GM12878 (cell line): ENCODE data around the gene FAM219A. TPM values are rescaled to one million over a fixed set of nuclear protein-coding genes. Genes with fewer than 3 reads are reported as not detected.
"Not testable (repeated sequence)": the region's sequence is repeated elsewhere in the genome, so short reads cannot be mapped to it uniquely, and the experiment has no call there.

Source experiments
- ATAC-seq: fragments of 200-7000 bp; cut with Tn5 transposase; 3 replicates; pipeline ENCODE4 v1.9.1; 2020; ENCODE audit warnings: mild to moderate bottlenecking, moderate library complexity
- BruUV-seq: library from RNA; stranded (reverse); fragments of 400-500 nt; replicated peaks from 2 replicates; lab custom pipeline; 2021; lab: Mats Ljungman, UMichigan
- CTCF ChIA-PET: fragments of 300-600 bp; sonication (Branson Sonifier 250); formaldehyde crosslinking; extraction: SDS; loops from one replicate; lab custom pipeline; 2021; ENCODE audit warnings: inconsistent platforms; lab: Yijun Ruan, JAX
- POLR2A ChIA-PET: fragments of 350-600 bp; formaldehyde crosslinking; extraction: SDS; loops from one replicate; lab custom pipeline; 2021; ENCODE audit warnings: inconsistent platforms; lab: Charles Lee
- RAD21 ChIA-PET: fragments of 300-600 bp; sonication (Branson Sonifier 250); formaldehyde crosslinking; loops from one replicate; lab custom pipeline; 2023; ENCODE audit warnings: antibody characterized with exemption; ENCODE audit not compliant: unreplicated experiment; lab: Charles Lee
- SMC1A ChIA-PET: fragments of 300-600 bp; sonication (Branson Sonifier 250); formaldehyde crosslinking; loops from one replicate; lab custom pipeline; 2023; ENCODE audit not compliant: unreplicated experiment, uncharacterized antibody; lab: Charles Lee
- DNase-seq: peaks from one replicate; pipeline ENCODE4 v3.0.0-alpha.2; 2011; ENCODE audit warnings: low read depth, low spot score
- FAIRE-seq: peaks from 3 replicates; lab custom pipeline; 2011; peaks lifted over from hg19 to GRCh38; lab: Jason Lieb, UNC
- H2AFZ ChIP-seq: 2 replicates; pipeline ENCODE4 v1.6.0; 2011; ENCODE audit warnings: low read depth, low read length, control low read depth; ENCODE audit not compliant: control insufficient read depth
- H3K27ac ChIP-seq: 2 replicates; pipeline ENCODE4 v1.5.1; 2011; ENCODE audit warnings: control low read depth; ENCODE audit not compliant: control insufficient read depth, insufficient read depth
- H3K27me3 ChIP-seq, 2 experiments: replicated peaks in 1 of 2; 2 replicates each; pipeline versions ENCODE4 v1.6.0 to v1.6.1; 2011; ENCODE audit warnings: low read length in 1 of 2; ENCODE audit not compliant: control insufficient read depth in 2 of 2, insufficient read depth in 2 of 2
- H3K36me3 ChIP-seq, 2 experiments: 2 replicates each; pipeline ENCODE4 v1.5.1; 2011; ENCODE audit warnings: low read length in 1 of 2; ENCODE audit not compliant: control insufficient read depth in 2 of 2, insufficient read depth in 2 of 2
- H3K4me1 ChIP-seq: 2 replicates; pipeline ENCODE4 v1.6.1; 2011; ENCODE audit warnings: mild to moderate bottlenecking, low read length, moderate library complexity, mixed read lengths; ENCODE audit not compliant: control insufficient read depth, insufficient read depth
- H3K4me2 ChIP-seq: 2 replicates; pipeline ENCODE4 v1.6.0; 2011; ENCODE audit warnings: control low read depth; ENCODE audit not compliant: control insufficient read depth, insufficient read depth
- H3K4me3 ChIP-seq: fragments of 200-600 bp; sonication (generic); 2 replicates; pipeline ENCODE4 v1.5.1; 2016
- H3K79me2 ChIP-seq: 2 replicates; pipeline ENCODE4 v1.6.0; 2011; ENCODE audit warnings: low read length; ENCODE audit not compliant: control insufficient read depth, insufficient read depth
- H3K9ac ChIP-seq: 2 replicates; pipeline ENCODE4 v1.8.0; 2011; ENCODE audit warnings: low read length, control low read depth, mixed read lengths; ENCODE audit not compliant: control insufficient read depth, insufficient read depth
- H3K9me3 ChIP-seq: replicated peaks from 3 replicates; pipeline ENCODE4 v1.5.1; 2011; ENCODE audit warnings: mild to moderate bottlenecking, low read length; ENCODE audit not compliant: control insufficient read depth, insufficient read depth
- H4K20me1 ChIP-seq: 2 replicates; pipeline ENCODE4 v1.6.0; 2011; ENCODE audit not compliant: control insufficient read depth, insufficient read depth
- BMI1 ChIP-seq: fragments of 450-650 bp; IDR thresholded peaks from 2 replicates; pipeline ENCODE4 v1.6.1; 2016; ENCODE audit warnings: mild to moderate bottlenecking, moderate library complexity, borderline replicate concordance
- ELK1 ChIP-seq: IDR thresholded peaks from 2 replicates; pipeline ENCODE4 v1.6.1; 2012; ENCODE audit warnings: low read depth, low read length, improper control_type of control experiment
- KAT2A ChIP-seq: conservative IDR thresholded peaks from 2 replicates; pipeline ENCODE4 v1.6.1; 2011; ENCODE audit warnings: low read depth, low read length; ENCODE audit not compliant: control insufficient read depth
- POLR2AphosphoS5 ChIP-seq: IDR thresholded peaks from 2 replicates; pipeline ENCODE4 v1.6.1; 2011; ENCODE audit warnings: mild to moderate bottlenecking, low read length, inconsistent platforms
- RCOR1 ChIP-seq: conservative IDR thresholded peaks from 2 replicates; pipeline ENCODE4 v1.6.1; 2012; ENCODE audit warnings: low read depth, low read length, improper control_type of control experiment
- RELA ChIP-seq: fragments of 450-650 bp; IDR thresholded peaks from 2 replicates; pipeline ENCODE4 v1.8.0; 2014; ENCODE audit warnings: borderline replicate concordance; ENCODE audit not compliant: partially characterized antibody
- RELB ChIP-seq: fragments of 450-650 bp; IDR thresholded peaks from 2 replicates; pipeline ENCODE4 v1.6.1; 2017; ENCODE audit warnings: low read depth, mild to moderate bottlenecking, moderate library complexity
- TCF7 ChIP-seq: IDR thresholded peaks from 2 replicates; pipeline ENCODE4 v1.6.1; 2014; ENCODE audit warnings: antibody characterized with exemption, borderline replicate concordance
- ZSCAN29 ChIP-seq: fragments of 450-650 bp; IDR thresholded peaks from 2 replicates; pipeline ENCODE4 v1.6.1; 2017; ENCODE audit warnings: mild to moderate bottlenecking, moderate library complexity
- WGBS: methylation state at CpG from one replicate; pipeline ENCODE4 v1.1.6; 2016; ENCODE audit warnings: low lambda C conversion rate; ENCODE audit not compliant: insufficient replicate concordance, insufficient coverage; ENCODE audit errors: missing lambda C conversion rate; 5-methylcytosine and 5-hydroxymethylcytosine counted together
- in situ Hi-C: fragments of 300-500 bp; cut with MboI; formaldehyde crosslinking; loops from 9 replicates; pipeline ENCODE4 v1.14.3; 2018; ENCODE audit warnings: mixed read lengths
- intact Hi-C: fragments of 100-400 bp; cut with micrococcal nuclease; formaldehyde crosslinking; loops from one replicate; pipeline ENCODE4 v1.14.2; 2022; ENCODE audit not compliant: unreplicated experiment
- polyA plus RNA-seq, 11 experiments: library from polyadenylated mRNA; depleted of rRNA in 4 of 11; unstranded in 6 of 11; stranded (reverse) in 5 of 11; fragments of >200 nt; fragmentation: Nextera tagmentation in 4 of 11; fragmentation: Illumina TruSeq in 1 of 11; extraction: Ambion mirVana in 4 of 11; extraction: Trizol in 1 of 11; gene quantifications; 1 replicate in 1 of 11; 2 replicates in 10 of 11; pipeline versions ENCODE4 v1.2.1 to v1.2.3, GENCODE V29; 2011 to 2016; ENCODE audit warnings: inconsistent platforms in 2 of 11, missing spikeins in 2 of 11, low read depth in 1 of 11
- total RNA-seq, 4 experiments: library from RNA; depleted of rRNA in 3 of 4; stranded (reverse); fragments of >200 nt in 3 of 4; fragmentation: Illumina TruSeq in 1 of 4; extraction: Trizol in 1 of 4; gene quantifications; 2 replicates each; pipeline versions ENCODE4 v1.2.1 to v1.2.3, GENCODE V29; 2013 to 2021

FAM219A gene
- total and polyA plus RNA-seq, 10 of the 15 experiments (the other 5 are each of a cell fraction or from before 2014, with no cell fraction given): 0.11 to 2.0 (median 0.71) TPM

- Histone ChIP-seq H3K36me3 (no peaks in the 10 kb centered on the region), H3K79me2 (no peaks in the 10 kb centered on the region), H3K4me3 (no peak overlapping the region), H2AFZ (no peak overlapping the region), H3K9me3 (no peaks in the 10 kb centered on the region; the same call in 2 of the 3 replicates), H3K4me1 (no peaks in the 10 kb centered on the region), H3K9ac (no peak overlapping the region), H4K20me1 (no peaks in the 10 kb centered on the region), H3K4me2 (no peak overlapping the region), H3K27me3 (peaks cover 2 to 4% of the 10 kb centered on the region in 2 experiments; a peak in 3 of 4 replicates), H3K27ac (no peak overlapping the region)
- no peak for ATAC-seq
- no peak for FAIRE-seq
- RAD21 ChIA-PET: interaction anchor here (1.5 kb wide), 1 partner anchor 81 kb away, joined by 4 read pairs; no protein-coding TSS in a partner anchor
- intact Hi-C loops: no loop called here
- no peak for DNase-seq
- no TSS peak for BruUV-seq
- no peak for TF ChIP-seq BMI1
- TF ChIP-seq KAT2A: no peak
- no peak for TF ChIP-seq ELK1
- no peak for TF ChIP-seq ZSCAN29
- TF ChIP-seq TCF7: no peak
- no peak for TF ChIP-seq RCOR1
- TF ChIP-seq POLR2AphosphoS5: no peak
- TF ChIP-seq RELA: no peak
- no peak for TF ChIP-seq RELB
- CTCF ChIA-PET: interaction anchor here (1.1 kb wide), 1 partner anchor 81 kb away, joined by 4 read pairs; no protein-coding TSS in a partner anchor
- SMC1A ChIA-PET: no interaction called here
- POLR2A ChIA-PET: no interaction called here
- in situ Hi-C loops: no loop called here
Measured at GRCh38 chr9:34484678-34485077, 26.3 kb upstream of the FAM219A start.

- RAD21 ChIA-PET, H3K27ac ChIP-seq, H3K4me2 ChIP-seq, FAIRE-seq, BruUV-seq, DNase-seq, CTCF ChIA-PET, H3K27me3 ChIP-seq, SMC1A ChIA-PET, ATAC-seq, intact Hi-C loops, H2AFZ ChIP-seq, H3K79me2 ChIP-seq, H4K20me1 ChIP-seq, H3K36me3 ChIP-seq, in situ Hi-C loops, H3K9ac ChIP-seq, H3K4me1 ChIP-seq, H3K4me3 ChIP-seq, POLR2A ChIA-PET, H3K9me3 ChIP-seq: not testable (repeated sequence)
- 90% methylated on average over 20 of the region's 27 CpGs for WGBS
Measured at GRCh38 chr9:34482746-34483145, 24.4 kb upstream of the FAM219A start.

- ATAC-seq, H2AFZ ChIP-seq, RAD21 ChIA-PET, SMC1A ChIA-PET, H3K27me3 ChIP-seq, in situ Hi-C loops, H3K9ac ChIP-seq, H3K9me3 ChIP-seq, POLR2A ChIA-PET, FAIRE-seq, BruUV-seq, DNase-seq, H3K79me2 ChIP-seq, intact Hi-C loops, CTCF ChIA-PET, H3K36me3 ChIP-seq, H3K4me1 ChIP-seq, H3K4me3 ChIP-seq, H3K4me2 ChIP-seq, H3K27ac ChIP-seq, H4K20me1 ChIP-seq: not testable (repeated sequence)
- WGBS: 50% methylated on average over 11 of the region's 13 CpGs
Measured at GRCh38 chr9:34481620-34482019, 23.2 kb upstream of the FAM219A start.
